Measurements from ENCODE around the gene TMEM229A.
A peak's percentile ranks its signal among the peaks of the same experiment; 100 is the strongest.
"Not testable (repeated sequence)": the region's sequence is repeated elsewhere in the genome, so short reads cannot be mapped to it uniquely, and the experiment has no call there.

TMEM229A gene

DNA sequence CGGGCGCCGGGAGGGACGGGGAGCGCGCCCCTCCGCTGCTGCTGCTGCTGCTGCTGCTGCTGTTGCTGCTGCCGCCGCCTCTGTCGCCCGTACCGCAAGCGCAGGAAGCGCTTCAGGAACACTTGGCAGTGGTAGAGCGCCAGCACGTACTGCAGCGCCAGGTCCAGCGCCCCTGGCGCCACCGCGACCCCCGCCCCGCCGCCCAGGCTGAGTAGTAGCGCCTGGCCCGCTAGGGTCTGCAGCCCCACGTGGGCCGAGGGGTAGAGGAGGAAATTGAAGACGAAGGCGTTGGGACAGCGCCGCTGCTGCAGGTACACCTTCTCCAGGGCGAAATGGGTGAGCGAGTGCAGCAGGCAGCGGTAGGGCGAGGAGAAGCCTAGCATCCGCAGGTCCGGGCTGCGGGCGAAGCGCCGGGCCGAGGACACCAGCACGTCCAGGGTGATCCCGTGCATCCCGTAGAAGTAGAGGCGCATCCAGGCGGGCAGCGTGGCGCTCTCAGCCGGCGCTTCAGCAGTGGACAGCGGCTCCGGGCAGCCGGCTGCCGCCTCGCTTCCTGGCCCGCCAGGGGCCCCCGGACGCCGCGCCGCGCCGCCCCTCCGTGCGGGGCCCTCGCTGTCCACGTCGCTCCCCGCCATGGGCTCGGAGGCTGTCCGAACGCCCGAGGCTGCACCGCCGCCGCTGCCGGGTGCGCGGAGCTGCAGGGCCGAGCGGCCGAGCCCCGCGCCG lies at the start of gene TMEM229A:
Gene TMEM229A, minus strand, starts transcription at position 699 of the 726 bp plus-strand sequence. Its CDS starts 64 bp downstream, at position 635.
- peak in 54 of 56 donors; percentile 13 to 88 (median 70) for DNase-seq

DNA sequence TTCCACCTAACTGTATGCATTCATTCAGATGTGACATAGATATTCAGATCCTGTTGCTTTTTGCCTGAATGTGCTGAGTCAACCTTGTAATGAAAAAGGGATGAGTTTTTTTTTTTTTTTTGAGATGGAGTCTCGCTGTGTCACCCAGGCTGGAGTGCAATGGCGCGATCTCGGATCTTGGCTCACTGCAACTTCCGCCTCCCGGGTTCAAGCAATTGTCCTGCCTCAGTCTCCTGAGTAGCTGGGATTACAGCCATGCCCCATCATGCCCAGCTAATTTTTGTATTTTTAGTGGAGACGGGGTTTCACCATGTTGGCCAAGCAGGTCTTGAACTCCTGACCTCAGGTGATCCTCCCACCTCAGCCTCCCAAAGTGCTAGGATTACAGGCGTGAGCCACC lies 49.4 kb upstream of the TMEM229A start:
- not testable (repeated sequence) for DNase-seq

DNA sequence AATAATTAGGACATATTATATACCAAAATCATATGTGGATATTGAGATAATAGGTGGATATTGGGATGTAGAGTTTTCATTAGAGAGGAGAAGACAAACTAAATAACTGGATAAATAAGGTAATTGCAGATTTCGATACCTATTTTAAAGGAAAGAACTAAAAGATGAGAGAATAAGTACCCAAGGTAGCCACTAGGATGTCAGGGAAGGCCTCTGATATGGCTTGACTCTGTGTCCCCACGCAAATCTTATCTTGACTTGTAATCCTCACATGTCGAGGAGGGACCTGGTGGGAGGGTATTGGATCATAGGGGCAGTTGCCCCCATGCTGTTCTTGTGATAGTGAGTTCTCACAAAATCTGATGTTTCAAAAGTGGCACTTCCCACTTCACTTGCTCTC lies 44.7 kb upstream of the TMEM229A start:
- DNase-seq = no peak

DNA sequence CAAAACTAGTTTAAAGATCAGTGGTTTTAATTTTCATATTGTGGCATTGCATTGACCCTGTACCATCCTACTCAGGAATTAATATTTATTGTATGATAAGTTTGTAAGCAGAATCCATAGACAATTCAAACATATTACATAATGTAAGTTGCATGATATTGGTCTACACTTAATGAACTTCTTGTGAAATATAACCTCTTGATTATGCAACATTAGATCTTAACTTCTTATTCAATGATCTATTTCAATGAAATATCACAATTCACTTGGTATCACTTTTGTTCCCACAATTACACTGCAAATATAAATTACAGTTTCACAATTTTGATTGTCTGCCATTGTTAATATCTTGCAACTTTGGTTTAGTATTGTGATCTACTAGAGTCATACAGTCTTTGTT lies 44.0 kb upstream of the TMEM229A start:
- no peak for DNase-seq

DNA sequence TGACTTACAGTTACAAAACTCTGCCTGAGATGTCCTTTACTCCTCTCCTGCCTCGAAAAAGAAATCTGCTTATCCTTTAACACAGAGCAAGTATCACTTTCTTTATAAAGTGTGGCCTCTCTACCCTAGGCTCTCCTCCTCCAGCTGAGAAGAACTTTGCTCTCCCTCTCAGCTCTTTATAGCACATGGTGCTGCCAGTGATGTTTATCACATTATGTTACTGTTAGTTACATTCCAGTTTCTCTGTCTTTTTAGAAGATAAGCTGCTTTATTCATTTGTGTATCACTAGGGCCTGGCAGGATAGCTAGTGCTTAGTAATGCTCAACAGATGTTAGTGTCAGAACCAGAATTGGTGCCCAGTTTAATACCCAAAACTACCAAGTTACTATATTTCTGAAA lies 41.1 kb upstream of the TMEM229A start:
- no peak for DNase-seq

DNA sequence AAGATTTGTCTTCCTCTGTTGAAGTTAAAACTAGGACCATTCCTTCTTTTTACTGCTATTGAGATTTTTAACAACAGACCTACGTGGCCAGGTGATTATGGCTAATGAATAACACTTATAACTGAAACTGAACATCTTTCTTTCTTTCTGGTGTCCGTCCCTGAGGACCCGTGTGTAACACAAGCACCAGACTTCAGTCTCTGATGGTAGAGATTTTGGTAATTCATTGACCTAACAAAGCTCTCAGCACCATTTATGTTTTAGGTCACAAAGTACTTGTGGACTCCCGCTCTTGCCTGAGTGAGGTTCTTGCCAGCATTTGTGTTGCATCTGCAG lies 40.4 kb upstream of the TMEM229A start:
- DNase-seq = no peak

DNA sequence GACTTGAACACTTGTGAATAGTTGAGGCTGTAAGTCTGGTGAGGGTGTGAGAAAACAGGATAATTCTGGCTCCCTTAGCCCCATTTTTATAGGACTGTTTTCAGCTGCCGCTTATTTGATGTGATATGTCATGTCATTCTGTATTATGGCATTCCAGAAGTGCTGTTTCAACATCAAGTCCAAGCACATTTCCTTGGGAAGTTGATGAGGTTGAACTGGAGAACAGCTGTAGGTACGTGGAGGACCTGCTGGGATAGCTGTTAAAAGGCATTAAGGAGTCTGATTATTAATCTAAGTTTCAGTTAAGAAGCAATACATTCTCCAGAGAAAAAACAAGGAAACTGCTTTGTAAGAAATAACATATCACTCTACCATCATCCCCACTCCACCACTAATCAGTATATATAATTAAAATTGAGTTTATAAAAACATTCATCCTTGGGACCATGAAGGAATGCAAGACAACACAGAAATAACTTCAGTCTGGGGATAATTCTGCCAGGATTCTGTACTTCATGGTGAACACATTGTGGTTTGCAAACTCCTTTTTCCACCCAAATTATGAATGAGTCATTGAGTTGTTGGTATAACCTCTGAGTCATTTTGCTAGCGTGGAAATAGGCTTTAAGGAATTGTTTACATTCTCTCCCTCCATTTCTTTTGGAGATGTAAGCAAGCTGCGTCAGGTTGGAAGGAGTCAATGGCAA lies 39.9 kb upstream of the TMEM229A start:
- DNase-seq = no peak

DNA sequence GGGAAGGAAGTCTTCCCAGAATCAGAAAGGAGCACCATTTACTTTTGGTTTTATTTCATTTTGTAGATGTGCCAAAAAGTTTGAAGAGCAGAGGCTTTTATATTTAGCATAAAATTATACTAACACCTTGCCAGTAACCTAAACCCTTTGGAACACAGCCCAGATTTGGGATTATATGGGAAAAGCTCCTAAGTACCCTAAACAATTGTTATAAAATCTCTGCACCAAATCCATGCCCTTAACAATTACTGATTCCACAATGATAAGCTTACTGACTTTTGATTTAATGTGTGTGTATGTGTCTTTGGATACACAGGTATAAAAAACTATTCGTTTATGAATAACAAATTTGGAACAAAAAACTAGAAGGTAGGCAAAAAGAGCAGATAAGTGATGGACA lies 39.0 kb upstream of the TMEM229A start:
- no peak for DNase-seq

DNA sequence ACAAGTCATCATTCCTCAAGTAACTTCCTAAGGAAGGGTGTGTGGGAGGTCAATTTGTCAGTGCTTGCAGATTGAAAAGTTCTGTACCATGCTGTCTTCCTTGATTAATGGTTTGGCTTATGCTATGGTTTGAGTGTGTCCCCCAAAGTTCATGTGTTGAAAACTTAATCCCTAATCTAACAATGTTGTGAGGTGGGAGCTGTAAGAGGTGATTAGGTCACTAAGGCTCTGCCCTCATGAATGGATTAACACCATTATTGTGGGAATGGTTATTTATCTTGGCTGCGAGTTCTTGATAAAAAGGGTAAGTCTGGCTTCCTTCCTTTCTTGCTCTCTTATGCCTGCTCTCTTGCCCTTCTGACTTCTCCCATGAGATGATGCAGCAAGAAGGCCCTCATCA lies 29.3 kb upstream of the TMEM229A start:
- no peak for DNase-seq

DNA sequence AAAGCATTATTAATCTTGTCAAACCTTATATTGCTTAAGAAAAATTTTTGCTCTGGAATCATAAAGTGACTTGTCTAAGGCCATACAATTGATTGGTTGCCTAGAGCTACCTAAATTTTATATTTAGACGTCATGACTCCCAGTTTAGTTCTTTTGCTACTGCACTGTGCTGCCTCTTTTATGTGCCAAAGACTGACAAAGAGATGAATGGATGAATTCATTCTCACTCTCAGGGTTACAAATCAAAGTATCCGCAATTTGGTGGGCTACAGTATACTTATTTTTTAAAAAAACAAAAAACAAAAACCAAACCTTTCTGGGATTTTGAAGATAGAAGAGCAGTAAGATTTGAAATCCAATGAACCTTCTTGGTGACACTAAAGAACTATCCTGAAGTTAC lies 27.7 kb upstream of the TMEM229A start:
- DNase-seq = no peak

DNA sequence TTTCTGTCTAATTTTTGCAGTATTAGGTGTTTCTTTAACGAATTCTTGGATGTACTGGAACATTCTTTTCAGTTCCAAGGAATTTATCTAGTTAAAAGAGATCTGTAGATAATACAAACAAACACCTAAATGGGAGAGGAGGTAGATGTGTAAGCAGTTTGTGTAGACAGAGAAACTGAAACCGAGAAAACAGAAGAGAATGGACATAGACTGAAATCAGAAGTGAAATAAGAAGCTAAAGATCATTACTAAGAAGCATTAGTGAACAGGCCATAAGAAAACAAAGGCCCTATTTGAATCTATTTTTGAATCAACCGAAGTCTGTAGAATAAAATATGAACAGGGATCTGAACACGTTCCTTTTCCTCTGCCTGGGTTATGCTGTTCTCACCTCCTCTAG lies 26.5 kb upstream of the TMEM229A start:
- DNase-seq = no peak

DNA sequence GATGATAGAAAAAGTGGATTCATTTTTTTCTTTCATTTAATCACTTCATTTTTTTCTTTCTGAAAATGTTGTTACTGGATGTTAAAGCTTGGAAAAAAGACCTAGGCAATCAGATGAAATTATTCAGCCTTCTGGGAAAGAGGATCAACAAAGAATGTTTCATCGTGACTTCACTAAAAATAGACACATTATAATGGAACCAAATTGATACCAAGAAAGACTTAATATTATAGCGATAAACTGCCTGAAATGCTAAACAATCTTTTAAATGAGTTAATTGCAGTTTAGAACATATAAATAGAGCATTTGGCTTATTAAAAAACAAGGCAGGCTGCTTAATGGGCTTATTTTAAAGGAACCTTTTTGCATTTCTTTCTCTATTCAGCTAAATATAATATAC lies 25.6 kb upstream of the TMEM229A start:
- no peak for DNase-seq

DNA sequence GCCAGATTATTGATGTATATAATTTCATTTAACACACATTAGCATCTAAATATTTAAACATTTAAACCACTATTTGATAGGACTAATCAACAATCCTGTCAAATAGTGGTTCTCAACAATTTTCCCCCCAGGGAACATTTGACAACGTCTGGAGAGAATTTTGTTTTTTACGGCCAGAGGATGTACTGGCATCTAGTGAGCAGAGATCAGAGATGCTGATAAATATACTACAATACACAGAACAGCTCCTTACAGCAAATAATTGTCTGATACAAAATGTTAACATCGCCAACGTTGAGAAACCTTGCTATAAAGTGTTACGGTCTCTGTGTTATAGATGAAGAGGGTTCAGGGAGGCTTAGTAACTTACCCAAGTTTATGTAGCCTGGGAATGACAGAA lies 25.0 kb upstream of the TMEM229A start:
- no peak for DNase-seq

DNA sequence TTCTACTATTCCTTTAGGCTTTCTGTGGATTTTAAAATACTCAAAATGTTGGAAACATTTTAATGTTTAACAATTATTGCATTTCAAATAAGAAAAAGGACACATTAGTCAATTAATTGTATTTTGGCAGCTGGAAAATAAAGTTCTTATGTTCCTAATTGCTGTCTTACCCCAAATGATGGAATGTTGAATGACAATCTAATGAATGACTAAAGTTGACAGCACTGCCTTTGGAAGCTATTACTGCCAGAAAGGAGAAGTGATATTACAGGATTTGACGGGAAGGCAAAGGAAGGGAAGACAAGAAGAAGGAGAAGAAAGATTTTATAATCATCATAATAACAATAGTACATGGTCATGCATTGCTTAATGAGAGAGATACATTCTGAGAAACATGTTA lies 23.4 kb upstream of the TMEM229A start:
- no peak for DNase-seq

DNA sequence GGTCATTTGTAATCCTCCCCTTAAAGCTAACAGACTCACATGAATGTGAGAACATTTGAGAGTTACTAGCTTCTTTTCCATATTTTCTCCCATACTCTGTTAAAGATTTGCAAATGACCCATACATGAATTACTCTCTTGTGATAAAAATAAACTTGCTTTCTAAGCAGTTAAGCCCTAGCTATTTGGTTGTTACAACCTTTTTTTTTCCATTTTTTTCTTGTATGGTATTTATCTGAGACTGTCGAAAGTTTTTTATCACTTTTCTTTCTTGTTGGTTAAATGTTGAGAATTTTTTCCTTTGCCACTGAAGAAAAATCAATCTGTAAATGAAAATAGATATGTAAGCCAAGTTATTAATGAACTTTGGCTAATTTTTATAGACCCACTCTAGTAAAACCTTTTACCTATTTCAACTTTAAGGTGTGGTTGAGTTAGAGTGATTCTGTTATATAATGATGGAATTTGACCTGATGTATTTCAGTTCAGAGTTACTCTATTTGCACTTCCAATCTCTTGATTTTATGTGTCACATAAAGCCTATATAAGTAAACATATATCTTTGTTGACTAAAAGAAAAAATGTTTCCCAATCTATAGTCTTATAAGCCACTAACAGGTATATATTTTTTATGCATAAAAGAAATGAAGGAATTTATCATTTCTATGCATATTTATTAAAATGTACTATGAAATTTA lies 19.0 kb upstream of the TMEM229A start:
- no peak for DNase-seq

DNA sequence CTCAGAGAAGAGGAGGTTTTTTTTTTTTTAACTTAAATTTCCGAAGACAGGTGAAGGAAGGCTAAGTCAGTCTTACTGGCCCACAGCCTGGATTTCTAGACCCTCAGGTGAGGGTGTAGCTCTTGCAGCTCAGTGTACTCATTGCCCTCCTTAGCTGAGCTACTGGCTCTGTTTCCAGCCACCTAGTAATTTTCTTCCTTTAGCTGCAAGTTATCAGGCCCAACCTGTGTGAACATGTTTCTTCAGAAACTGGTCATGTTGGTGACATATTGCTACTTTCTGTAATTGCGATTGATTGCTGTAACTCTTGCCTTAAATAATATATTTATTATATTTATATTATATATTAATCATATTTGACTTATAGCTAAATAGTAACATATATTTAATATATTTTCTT lies 10.0 kb upstream of the TMEM229A start:
- no peak for DNase-seq

DNA sequence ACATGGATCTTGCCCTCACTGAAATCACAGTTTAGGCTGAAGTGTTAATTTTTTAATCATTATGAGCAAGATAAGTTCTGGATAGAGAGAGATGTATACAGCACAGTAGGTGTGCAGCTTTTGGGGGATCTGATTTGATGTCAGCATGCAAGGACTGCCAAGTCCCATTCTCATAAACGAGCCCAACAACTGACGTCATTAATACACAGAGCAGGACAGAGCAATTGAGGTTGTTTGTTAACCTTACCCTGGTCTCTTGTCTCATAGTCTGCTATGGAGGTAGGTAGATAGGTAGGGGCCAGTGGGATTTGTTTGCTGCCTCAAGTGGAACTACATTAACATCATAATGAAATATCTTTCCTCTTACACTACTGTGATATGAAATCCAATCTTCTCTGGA lies 8.6 kb upstream of the TMEM229A start:
- DNase-seq = no peak

DNA sequence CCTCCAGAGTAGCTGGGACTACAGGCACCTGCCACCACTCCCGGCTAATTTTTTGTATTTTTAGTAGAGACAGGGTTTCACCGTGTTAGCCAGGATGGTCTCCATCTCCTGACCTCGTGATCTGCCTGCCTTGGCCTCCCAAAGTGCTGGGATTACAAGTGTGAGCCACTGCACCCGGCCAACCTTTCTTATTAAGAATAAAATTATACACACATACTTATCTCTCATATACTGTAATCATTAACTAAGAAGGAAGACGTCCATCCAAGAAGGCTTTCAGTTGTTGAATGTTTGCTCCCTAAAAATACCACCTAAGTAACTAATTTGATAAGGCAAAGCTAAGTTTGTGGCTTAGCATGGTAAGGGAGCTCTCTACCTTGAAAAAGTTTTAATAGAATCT lies 5.0 kb upstream of the TMEM229A start:
- DNase-seq = not testable (repeated sequence)

DNA sequence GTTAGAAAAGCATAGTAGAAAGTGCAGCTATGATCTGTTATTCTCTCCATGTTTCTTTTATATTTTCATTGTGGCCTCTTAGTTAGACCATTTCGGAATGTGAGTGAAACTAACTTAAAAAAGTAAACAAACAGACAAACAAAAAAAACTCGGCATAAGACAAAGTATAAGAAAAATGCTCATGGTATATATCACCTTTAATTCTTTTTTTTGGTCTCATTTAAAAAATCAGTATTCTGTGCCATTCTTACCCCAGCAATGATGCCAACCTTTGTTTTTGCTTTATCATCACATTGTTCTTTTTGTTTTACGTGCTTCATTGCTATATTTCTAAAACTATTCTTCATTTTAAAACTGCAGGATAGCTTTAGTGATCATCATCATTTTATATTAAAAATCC lies 2.8 kb upstream of the TMEM229A start:
- DNase-seq = no peak

DNA sequence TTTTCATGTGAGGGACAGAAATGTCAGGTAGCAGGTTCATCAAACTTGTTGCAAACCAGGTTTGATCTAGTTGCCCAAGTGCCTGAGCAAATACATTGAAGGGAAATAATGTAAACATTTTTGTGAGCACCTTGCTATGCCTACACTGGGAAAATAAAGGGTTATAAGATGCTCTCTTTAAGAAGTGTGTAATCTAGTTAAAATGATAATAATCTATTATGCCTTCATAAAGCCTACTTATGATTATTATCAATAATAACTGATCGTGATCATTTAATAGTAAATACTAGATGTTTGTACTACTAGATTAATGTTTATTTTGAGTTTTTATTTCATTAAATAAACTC lies 1.9 kb upstream of the TMEM229A start:
- DNase-seq = no peak

DNA sequence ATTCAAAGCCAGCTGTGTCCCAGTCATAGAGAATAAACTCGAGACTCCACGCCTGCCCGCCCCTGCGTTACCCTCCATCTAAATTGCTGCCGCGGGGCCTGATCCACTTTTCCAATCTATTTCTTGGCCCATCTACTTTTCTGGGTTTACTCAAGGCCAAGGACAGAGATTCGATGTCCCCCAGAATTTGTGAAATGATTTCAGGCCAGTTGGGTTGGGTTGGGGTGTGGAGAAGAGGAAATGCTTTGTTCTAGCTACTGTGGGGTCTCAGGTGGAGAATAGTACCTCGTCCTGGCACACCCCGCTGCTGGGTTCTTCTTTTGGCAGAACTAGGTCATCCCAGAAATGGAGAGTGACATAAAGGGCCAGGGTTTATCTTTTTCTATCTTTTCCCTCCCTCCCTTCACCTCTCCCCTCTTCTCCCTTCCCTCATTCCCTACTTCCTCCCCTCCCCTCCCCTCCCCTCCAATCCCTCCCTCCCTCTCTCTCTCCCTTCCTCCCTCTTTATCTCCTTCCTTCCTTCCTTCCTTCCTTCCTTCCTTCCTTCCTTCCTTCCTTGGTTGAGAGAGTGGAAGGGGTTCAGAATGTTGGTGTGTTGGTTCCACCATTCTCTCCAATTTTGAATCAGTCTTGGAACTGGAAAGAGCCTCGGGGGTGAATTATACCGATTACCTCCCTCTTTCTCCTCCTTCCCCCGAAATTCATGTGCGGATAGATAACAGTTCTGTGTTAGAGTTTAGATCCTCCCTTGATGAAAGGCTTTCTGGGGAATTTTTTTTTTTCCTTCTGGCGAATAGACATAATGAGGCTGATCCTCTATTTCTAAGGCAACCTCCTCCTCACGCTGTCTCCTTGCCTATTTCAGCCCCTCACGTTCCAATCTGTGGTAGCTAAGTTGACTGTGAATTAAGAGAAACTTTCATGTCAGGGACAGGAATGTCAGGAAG lies 1.2 kb upstream of the TMEM229A start:
- DNase-seq = peak in 4 of 56 donors; percentile 13 to 30 (median 15)

Data from nucleus accumbens (tissue), 56 donors.